B cell (primary cell): ENCODE results near the gene GRPEL2.
"Not testable (repeated sequence)": the region's sequence is repeated elsewhere in the genome, so short reads cannot be mapped to it uniquely, and the experiment has no call there.

Experiments
- CTCF ChIP-seq: fragments of 200-600 bp; IDR thresholded peaks from one replicate; pipeline ENCODE4 v1.8.0; 2022; ENCODE audit warnings: antibody characterized with exemption, mild to moderate bottlenecking
- EZH2 ChIP-seq: IDR thresholded peaks from 2 replicates; pipeline ENCODE4 v1.6.1; 2012; ENCODE audit warnings: borderline replicate concordance, low read depth, mild to moderate bottlenecking, moderate library complexity, low read length; ENCODE audit not compliant: insufficient read depth, poor library complexity, severe bottlenecking

GRCh38 chr5:149391076-149391475, 45.8 kb downstream of the GRPEL2 start:
- not testable (repeated sequence) for TF ChIP-seq CTCF, EZH2
